Neutrophil (primary cell): ENCODE measurements around the gene M6PR.

Experiments
- H3K27ac ChIP-seq: fragments of 200-600 bp; sonication (generic); 2 replicates; pipeline ENCODE4 v1.5.1; 2016; ENCODE audit warnings: mild to moderate bottlenecking, moderate library complexity
- H3K27me3 ChIP-seq: fragments of 200-600 bp; sonication (generic); 2 replicates; pipeline ENCODE4 v1.6.0; 2016; ENCODE audit warnings: mild to moderate bottlenecking
- H3K36me3 ChIP-seq: fragments of 200-600 bp; sonication (generic); 2 replicates; pipeline ENCODE4 v1.5.1; 2017
- H3K4me1 ChIP-seq, 2 experiments: fragments of 200-600 bp in 1 of 2; sonication (generic) in 1 of 2; 1 replicate in 1 of 2; 2 replicates in 1 of 2; pipeline versions ENCODE4 v1.5.1 to v1.6.1; 2013 to 2016; ENCODE audit warnings: low read depth in 1 of 2, low read length in 1 of 2, mild to moderate bottlenecking in 1 of 2, moderate library complexity in 1 of 2; ENCODE audit not compliant: control insufficient read depth in 1 of 2, insufficient read depth in 1 of 2
- H3K4me3 ChIP-seq, 2 experiments: fragments of 200-600 bp in 1 of 2; sonication (generic) in 1 of 2; 1 replicate in 1 of 2; 2 replicates in 1 of 2; pipeline ENCODE4 v1.5.1; 2013 to 2016; ENCODE audit warnings: low read depth in 1 of 2, low read length in 1 of 2, mild to moderate bottlenecking in 1 of 2, moderate library complexity in 1 of 2
- H3K9me3 ChIP-seq: fragments of 200-600 bp; sonication (generic); 2 replicates; pipeline ENCODE4 v1.5.1; 2016
- TF ChIP-seq, protein P1 (sequence below): fragments of 200-600 bp; sonication (generic); IDR thresholded peaks from 2 replicates; pipeline ENCODE4 v1.5.1; 2016; ENCODE audit warnings: antibody characterized with exemption

M6PR gene

DNA sequence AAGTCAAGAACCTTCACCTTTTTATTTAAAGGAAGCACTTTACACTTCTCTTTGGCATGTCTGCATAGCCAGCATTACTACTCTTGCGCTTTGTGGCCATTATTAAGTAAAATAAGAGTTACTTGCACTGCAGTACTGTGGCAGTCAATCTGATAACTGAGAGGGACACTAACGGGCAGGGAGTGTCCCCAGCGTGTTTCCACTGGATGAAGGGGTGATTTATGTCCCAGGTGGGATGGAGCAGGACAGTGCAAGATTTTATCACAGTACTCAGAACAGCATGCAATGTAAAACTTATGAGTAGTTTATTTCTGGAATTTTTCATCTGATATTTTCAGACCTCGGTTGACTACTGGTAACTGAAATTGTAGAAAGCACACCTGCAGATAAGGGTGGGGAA lies 8.1 kb upstream of the M6PR start:
- Histone ChIP-seq H3K27me3 (no peaks in the 10 kb centered on the region), H3K4me1 (no peaks in the 10 kb centered on the region), H3K9me3 (no peaks in the 10 kb centered on the region), H3K4me3 (no peak overlapping the region), H3K27ac (no peak overlapping the region), H3K36me3 (no peaks in the 10 kb centered on the region)
- TF ChIP-seq, protein P1, sequence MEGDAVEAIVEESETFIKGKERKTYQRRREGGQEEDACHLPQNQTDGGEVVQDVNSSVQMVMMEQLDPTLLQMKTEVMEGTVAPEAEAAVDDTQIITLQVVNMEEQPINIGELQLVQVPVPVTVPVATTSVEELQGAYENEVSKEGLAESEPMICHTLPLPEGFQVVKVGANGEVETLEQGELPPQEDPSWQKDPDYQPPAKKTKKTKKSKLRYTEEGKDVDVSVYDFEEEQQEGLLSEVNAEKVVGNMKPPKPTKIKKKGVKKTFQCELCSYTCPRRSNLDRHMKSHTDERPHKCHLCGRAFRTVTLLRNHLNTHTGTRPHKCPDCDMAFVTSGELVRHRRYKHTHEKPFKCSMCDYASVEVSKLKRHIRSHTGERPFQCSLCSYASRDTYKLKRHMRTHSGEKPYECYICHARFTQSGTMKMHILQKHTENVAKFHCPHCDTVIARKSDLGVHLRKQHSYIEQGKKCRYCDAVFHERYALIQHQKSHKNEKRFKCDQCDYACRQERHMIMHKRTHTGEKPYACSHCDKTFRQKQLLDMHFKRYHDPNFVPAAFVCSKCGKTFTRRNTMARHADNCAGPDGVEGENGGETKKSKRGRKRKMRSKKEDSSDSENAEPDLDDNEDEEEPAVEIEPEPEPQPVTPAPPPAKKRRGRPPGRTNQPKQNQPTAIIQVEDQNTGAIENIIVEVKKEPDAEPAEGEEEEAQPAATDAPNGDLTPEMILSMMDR = no peak

DNA sequence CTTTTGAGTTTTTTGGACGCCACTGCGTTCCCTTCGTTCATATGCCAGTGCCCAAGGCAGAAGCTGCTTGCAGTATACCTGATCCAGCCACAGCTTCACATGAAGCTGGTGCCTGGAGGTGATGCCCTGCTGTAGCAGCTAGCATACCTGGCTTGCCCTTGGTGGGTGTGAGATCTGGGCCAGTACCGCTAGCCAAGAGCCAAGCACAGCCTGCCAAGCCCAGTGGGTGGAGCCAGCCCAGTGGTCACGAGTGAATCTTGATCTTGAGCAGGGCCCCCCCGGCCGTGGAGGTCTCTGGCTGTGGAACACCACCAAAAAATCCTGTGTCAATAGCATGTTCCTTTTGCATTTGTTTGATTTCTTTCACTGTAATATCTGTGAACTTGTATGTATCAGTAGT lies 7.3 kb upstream of the M6PR start:
- TF ChIP-seq, protein P1 = no peak
- Histone ChIP-seq H3K36me3 (no peaks in the 10 kb centered on the region), H3K27me3 (no peaks in the 10 kb centered on the region), H3K4me1 (no peaks in the 10 kb centered on the region), H3K9me3 (no peaks in the 10 kb centered on the region), H3K27ac (no peak overlapping the region), H3K4me3 (no peak overlapping the region)

DNA sequence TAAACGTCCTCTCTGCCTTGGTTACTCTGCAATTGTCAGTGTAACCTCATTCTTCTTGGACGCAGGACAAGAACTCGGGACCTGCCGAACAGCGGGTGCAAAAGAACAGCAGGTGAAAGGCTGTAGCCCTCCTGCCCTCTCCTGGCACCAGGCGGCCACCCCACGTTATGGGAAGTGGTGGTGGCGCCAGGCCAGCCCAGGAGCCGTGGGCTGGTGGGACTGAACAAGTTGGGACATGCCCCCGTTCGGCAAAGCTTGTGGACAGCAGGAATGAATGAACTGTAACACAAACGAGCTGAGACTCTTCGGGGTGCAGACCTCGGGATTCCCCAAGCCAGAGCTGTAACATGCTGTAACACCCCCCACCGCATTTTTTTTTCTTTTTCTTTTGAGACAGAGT lies 6.6 kb upstream of the M6PR start:
- TF ChIP-seq, protein P1 = no peak
- Histone ChIP-seq H3K4me1 (no peaks in the 10 kb centered on the region), H3K9me3 (no peaks in the 10 kb centered on the region), H3K4me3 (no peak overlapping the region), H3K27ac (no peak overlapping the region), H3K27me3 (no peaks in the 10 kb centered on the region), H3K36me3 (no peaks in the 10 kb centered on the region)

DNA sequence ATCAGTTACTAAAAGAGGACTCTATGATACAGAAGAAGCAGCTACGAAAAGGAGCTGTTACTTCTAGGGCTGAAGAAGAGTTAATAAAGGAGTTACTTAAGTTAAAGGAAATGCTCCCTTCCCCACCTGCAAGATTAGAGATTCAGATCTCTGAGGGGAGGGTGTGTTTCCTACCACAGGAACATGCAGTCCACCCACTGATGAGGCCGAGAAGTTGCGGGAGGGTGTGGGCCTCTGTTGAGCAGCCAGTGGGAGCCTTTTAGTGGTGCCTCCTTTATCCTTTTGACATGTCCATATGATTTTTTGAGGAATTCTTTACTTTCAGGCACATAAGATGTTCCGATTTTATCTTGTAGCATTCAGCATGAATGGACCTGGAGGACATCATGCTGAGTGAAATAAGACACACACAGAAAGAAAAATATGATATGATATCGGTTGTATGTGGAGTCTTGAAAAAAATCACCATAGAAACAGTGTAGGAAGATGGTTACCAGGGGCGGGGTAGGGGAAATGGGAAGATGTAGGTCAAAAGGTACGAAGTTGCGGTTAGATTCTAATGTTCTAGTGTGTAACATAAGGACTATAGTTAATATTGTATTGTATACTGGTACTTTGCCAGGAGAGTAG lies 4.4 kb upstream of the M6PR start:
- no peak overlapping the region for H3K4me3 ChIP-seq
- peaks cover 10 to 15% of the 10 kb centered on the region in 2 experiments for H3K4me1 ChIP-seq
- H3K36me3 ChIP-seq = no peaks in the 10 kb centered on the region
- H3K27me3 ChIP-seq = no peaks in the 10 kb centered on the region
- H3K27ac ChIP-seq = no peak overlapping the region
- no peaks in the 10 kb centered on the region for H3K9me3 ChIP-seq
- TF ChIP-seq, protein P1 = no peak

DNA sequence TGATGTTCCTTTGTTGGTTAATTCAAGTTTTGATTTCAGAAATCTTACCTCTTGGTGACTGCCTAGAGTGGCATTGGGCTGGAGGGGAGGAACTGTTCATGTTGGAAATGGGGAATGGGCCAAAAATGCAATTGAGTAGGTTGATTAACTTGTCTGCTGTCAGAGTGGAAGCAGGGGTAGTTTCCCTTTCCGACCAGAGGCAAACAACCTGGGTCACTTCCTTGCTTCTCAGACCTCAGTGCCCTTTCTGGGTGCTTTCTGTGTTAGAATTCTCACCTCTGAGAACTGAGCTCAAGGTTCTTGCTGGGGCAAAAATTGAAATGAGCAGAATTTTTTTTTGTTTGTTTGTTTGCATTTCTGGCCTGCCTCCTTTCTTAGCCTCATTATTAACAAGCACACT lies 2.3 kb upstream of the M6PR start:
- TF ChIP-seq, protein P1 = no peak
- Histone ChIP-seq H3K36me3 (no peaks in the 10 kb centered on the region), H3K27me3 (no peaks in the 10 kb centered on the region), H3K9me3 (no peaks in the 10 kb centered on the region), H3K27ac (no peak overlapping the region), H3K4me3 (no peak overlapping the region), H3K4me1 (peaks cover 18 to 24% of the 10 kb centered on the region in 2 experiments)
